Esophagus squamous epithelium (tissue), 5 donors: ENCODE data around the gene NPIPA1. TPM values are rescaled to one million over a fixed set of nuclear protein-coding genes. Genes with fewer than 3 reads are reported as not detected.
"Not testable (repeated sequence)": the region's sequence is repeated elsewhere in the genome, so short reads cannot be mapped to it uniquely, and the experiment has no call there.

ENCODE experiments used
- DNase-seq: peaks from one replicate; lab custom pipeline; 2025; lab: John Stamatoyannopoulos, UW
- H3K27ac ChIP-seq, 4 donors: fragments of 200-600 bp; sonication (generic); one replicate each; pipeline ENCODE4 v1.5.1; 2016 to 2019; ENCODE audit warnings: mild to moderate bottlenecking in 1 of 4
- H3K27me3 ChIP-seq, 4 donors: fragments of 200-600 bp; sonication (generic); 1 replicate in 3 of 4; 2 replicates in 1 of 4; pipeline versions ENCODE4 v1.5.1 to v1.6.0; 2017 to 2021; ENCODE audit warnings: antibody characterized with exemption in 1 of 4
- H3K36me3 ChIP-seq, 3 donors: fragments of 200-600 bp; sonication (generic); one replicate each; pipeline ENCODE4 v1.5.1; 2016 to 2019
- H3K4me1 ChIP-seq, 3 donors: fragments of 200-600 bp; sonication (generic); one replicate each; pipeline ENCODE4 v1.5.1; 2017 to 2019
- H3K4me3 ChIP-seq, 4 donors: fragments of 200-600 bp; sonication (generic); 1 replicate in 3 of 4; 2 replicates in 1 of 4; pipeline ENCODE4 v1.5.1; 2016 to 2019; ENCODE audit warnings: mild to moderate bottlenecking in 2 of 4, moderate library complexity in 1 of 4
- H3K9me3 ChIP-seq, 3 donors: fragments of 200-600 bp; sonication (generic); one replicate each; pipeline ENCODE4 v1.5.1; 2016 to 2019
- POLR2A ChIP-seq, 4 donors: fragments of 450-650 bp; IDR thresholded peaks; one replicate each; pipeline ENCODE4 v1.6.1; 2017; ENCODE audit warnings: antibody characterized with exemption in 4 of 4, mild to moderate bottlenecking in 4 of 4, moderate library complexity in 3 of 4
- WGBS, 2 donors: methylation state at CpG; one replicate each; pipeline ENCODE4 v1.1.5; 2018; 5-methylcytosine and 5-hydroxymethylcytosine counted together
- intact Hi-C: fragments of 100-400 bp; cut with DNase I; formaldehyde crosslinking; loops from one replicate; pipeline ENCODE4 v1.15.0; 2022
- total RNA-seq, 4 donors: library from RNA; depleted of rRNA; stranded (reverse); fragments of >200 nt; gene quantifications; one replicate each; pipeline ENCODE4 v1.1.0, GENCODE V29; 2016
- TF ChIP-seq, protein P1 (sequence below), 6 experiments: fragments of 450-650 bp in 4 of 6; fragments of 200-600 bp in 2 of 6; sonication (generic) in 2 of 6; IDR thresholded peaks; one replicate each; pipeline ENCODE4 v1.5.1; 2016 to 2019; ENCODE audit warnings: antibody characterized with exemption in 6 of 6, mild to moderate bottlenecking in 4 of 6, moderate library complexity in 4 of 6
- donor health status: DM: yes; HTN: yes; CAD: no.

NPIPA1 gene
- total RNA-seq, 4 donors from 2014 or later, result 14.5 to 88.7 (median 32.2) TPM

DNA sequence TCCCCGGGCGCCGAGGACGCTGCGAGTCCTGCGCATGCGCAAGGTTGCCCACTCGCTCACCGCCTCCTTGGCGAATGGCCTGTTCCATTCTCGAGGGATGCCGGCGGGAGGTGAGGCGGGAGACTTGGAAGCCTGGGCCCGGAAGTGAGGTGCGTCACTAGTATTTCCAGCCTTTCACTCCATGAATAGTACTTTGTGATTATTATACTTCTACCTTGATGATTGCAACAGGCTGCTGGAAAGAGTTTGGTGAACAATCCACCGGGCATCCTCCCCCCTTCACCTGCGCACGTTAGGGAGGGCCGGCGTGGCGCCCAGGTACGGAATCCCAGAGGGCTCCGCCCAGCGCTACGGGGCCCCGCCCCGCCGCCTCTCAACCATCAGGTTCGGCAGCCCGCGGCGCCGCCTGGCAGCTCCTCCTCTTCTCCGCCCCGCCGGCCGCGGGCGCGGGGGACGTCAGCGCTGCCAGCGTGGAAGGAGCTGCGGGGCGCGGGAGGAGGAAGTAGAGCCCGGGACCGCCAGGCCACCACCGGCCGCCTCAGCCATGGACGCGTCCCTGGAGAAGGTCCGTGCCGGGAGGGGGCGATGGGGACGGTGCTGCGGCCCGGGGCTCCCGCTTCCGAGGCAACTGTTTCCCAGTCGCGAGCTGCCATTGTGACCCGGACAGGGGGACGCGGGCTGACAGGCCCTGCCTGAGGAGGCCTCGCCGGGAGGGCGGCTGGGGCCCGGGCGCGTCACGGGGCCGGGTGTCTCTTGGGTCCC lies 37.6 kb downstream of the NPIPA1 start, which contains the start of gene PDXDC1:
PDXDC1 (plus strand) TSS at position 371 of the 762 bp plus-strand sequence; CDS start at position 545, 174 bp downstream.
- H3K27ac ChIP-seq, result peak within 1 kb of the TSS; percentile 88 to 94 (median 92)
- H3K4me1 ChIP-seq, result peaks cover 2 to 50% (median 9%) of the 10 kb centered on the region in 3 donors
- DNase-seq, result peak; percentile 78
- H3K4me3 ChIP-seq, result peak within 1 kb of the TSS; percentile 57 to 73 (median 68)
- H3K9me3 ChIP-seq, H3K36me3 ChIP-seq, intact Hi-C loops, H3K27me3 ChIP-seq: not testable (repeated sequence)
- TF ChIP-seq POLR2A (IDR thresholded peaks at IDR 0.05), result peak in 3 of 4 donors; percentile 41 to 97 (median 86)
- TF ChIP-seq, protein P1, sequence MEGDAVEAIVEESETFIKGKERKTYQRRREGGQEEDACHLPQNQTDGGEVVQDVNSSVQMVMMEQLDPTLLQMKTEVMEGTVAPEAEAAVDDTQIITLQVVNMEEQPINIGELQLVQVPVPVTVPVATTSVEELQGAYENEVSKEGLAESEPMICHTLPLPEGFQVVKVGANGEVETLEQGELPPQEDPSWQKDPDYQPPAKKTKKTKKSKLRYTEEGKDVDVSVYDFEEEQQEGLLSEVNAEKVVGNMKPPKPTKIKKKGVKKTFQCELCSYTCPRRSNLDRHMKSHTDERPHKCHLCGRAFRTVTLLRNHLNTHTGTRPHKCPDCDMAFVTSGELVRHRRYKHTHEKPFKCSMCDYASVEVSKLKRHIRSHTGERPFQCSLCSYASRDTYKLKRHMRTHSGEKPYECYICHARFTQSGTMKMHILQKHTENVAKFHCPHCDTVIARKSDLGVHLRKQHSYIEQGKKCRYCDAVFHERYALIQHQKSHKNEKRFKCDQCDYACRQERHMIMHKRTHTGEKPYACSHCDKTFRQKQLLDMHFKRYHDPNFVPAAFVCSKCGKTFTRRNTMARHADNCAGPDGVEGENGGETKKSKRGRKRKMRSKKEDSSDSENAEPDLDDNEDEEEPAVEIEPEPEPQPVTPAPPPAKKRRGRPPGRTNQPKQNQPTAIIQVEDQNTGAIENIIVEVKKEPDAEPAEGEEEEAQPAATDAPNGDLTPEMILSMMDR (IDR thresholded peaks at IDR 0.05), result peak in 2 of 6 experiments; percentile 9 to 22
- 0 to 1% methylated on average over 16 to 25 of the region's 74 CpGs for WGBS, 2 donors

DNA sequence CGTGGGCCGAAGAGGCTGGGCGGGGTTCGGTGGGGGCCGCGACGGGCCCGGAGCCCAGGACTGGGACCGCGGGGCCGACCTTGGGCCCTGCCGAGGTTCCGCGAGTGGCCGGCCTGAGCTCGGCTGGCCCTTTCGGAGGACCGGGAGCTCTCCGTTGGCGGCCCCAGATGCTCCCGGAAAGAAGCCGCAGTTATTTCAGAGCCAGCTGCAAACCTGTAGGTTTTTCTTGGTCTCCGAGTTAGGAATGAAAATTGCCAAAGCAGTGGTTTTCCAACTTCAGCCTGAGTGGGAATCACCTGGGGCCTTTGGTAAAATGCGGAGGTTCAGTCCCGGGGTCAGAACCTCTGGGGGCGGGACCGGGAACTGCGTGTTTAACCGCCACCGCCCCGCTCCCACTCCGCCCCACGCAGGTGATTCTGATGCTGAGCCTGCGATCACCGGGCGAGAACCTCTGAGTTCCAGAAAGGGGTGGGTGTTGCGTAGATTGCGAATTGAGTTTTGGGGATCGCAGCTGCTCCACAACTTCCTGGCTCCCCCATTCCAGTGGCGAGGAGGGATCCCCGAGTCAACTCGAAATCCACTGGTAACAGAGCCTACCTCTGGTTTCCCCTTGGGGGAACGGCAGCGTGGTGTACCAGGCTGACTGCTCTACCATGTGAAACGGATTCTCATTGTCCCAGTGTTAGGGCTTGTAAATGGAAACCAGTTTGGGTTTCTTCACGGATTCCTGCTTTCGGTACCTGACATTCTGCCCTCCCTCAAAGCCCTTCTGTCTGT lies 38.4 kb downstream of the NPIPA1 start:
- peak overlapping the region; percentile 57 to 73 (median 68) for H3K4me3 ChIP-seq

DNA sequence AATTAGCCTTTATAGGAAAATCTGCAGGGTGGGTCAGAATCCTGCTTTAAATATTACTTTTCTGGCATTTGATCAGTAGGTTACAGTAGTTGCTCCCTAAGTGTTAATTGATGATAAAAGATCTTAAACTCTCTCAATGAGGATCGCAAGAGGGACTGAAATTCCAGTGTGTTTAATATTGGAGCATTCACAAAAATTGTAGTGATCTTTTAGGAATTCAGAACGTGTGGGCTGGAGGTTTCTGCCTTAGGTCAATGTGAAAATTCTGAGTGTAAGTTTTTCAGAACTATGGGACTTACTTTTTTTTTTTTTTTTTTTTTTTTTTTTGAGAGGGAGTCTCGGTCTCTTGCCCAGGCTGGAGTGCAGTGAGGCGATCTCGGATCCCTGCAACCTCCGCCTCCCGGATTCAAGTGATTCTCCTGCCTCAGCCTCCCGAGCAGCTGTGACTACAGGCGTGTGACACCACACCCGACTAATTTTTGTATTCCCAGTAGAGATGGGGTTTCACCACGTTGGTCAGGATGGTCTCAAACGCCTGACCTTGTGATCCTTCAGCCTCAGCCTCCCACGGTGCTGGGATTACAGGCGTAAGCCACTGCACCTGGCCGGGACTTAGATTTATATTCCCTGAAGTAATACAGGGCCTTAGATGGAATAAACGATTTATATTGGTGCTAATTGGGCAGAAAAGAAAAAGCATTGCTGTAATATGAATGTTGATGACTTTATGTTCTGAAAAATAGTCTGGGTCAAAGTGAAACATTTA lies 39.9 kb downstream of the NPIPA1 start:
- H3K9me3 ChIP-seq, intact Hi-C loops, H3K4me3 ChIP-seq, DNase-seq, H3K27me3 ChIP-seq, H3K36me3 ChIP-seq, H3K27ac ChIP-seq: not testable (repeated sequence)
- peaks cover 3 to 60% (median 13%) of the 10 kb centered on the region in 3 donors for H3K4me1 ChIP-seq
- 57 to 81% methylated on average over 10 to 13 of the region's 16 CpGs for WGBS, 2 donors

More for the DNA sequence above, 38.4 kb downstream of the NPIPA1 start:
- TF ChIP-seq, protein P1 (IDR thresholded peaks at IDR 0.05), result peak in 2 of 6 experiments; percentile 29 to 36
- DNase-seq, H3K27me3 ChIP-seq, H3K9me3 ChIP-seq, intact Hi-C loops, H3K36me3 ChIP-seq: not testable (repeated sequence)
- Histone ChIP-seq H3K27ac (peak overlapping the region; percentile 88 to 94 (median 92)), H3K4me1 (peaks cover 2 to 51% (median 12%) of the 10 kb centered on the region in 3 donors)
- WGBS, 2 donors, result 1 to 10% methylated on average over 2 to 23 of the region's 47 CpGs

DNA sequence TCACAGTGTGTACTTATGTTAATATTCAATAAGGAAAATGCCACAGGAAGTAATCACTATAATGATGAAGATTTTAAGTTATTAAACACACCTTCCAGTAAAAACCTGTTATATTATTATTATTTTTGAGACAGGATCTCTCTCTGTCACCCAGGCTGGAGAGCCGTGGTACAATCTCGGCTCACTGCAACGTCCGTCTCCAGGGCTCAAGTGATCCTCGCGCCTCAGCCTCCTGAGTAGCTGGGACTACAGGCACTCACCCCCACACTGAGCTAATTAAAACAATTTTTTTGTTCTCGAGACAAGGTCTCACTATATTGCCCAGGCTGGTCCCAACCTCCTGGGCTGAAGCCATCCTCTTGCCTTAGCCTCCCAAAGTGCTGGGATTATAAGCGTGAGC lies 41.0 kb downstream of the NPIPA1 start:
- peaks cover 6 to 71% (median 16%) of the 10 kb centered on the region in 3 donors for H3K4me1 ChIP-seq
- H3K4me3 ChIP-seq, H3K27ac ChIP-seq, DNase-seq, H3K27me3 ChIP-seq, H3K9me3 ChIP-seq, intact Hi-C loops, H3K36me3 ChIP-seq: not testable (repeated sequence)
- 96% methylated on average over 8 of the region's 8 CpGs for WGBS, 2 donors

DNA sequence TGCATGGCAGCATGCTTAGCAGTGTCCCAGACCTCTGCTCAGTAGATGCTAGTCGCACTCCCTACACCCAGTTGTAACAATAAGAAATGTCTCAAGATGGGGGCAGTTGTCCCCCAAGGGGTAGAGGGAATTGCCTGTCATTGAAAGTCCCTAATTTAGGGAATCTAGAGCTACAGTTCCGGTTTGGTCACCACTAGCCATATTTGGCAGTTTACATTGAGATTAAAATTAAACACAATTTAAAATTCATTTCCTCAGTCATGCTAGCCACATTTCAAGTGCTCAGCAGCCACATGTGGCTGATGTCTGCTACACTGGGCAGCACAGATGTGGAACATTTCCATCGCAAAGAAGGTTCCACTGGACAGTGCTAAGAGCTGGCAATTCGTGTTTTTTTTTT lies 41.7 kb downstream of the NPIPA1 start:
- H3K9me3 ChIP-seq, H3K4me3 ChIP-seq, DNase-seq, H3K36me3 ChIP-seq, intact Hi-C loops, H3K27me3 ChIP-seq: not testable (repeated sequence)
- WGBS, 2 donors, result 72 to 80% methylated on average over 3 to 4 of the region's 4 CpGs
- peak overlapping the region in 1 of 4 donors; percentile 1 for H3K27ac ChIP-seq
- peaks cover 6 to 69% (median 14%) of the 10 kb centered on the region in 3 donors for H3K4me1 ChIP-seq

DNA sequence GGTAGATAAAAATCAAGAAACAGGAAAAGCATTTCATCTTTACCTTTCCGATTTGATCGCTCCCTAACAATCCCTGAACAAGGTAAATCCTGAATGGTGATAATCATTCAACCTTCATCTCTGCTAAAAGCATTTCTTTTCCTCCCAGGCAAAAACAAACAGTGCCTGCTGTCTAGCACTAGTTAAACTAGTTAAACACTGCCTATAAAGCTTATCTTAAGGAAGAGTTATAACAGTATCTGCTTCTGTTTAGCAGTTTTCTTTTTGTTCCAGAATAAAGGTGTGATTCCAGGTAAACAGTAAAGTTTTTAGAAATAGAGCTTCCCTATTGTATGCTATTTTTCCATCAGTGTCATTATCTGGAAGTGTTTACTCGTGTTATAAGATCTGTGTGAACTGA lies 44.0 kb downstream of the NPIPA1 start:
- peaks cover 3 to 55% (median 8%) of the 10 kb centered on the region in 3 donors for H3K4me1 ChIP-seq
- H3K9me3 ChIP-seq, DNase-seq, H3K27me3 ChIP-seq, H3K4me3 ChIP-seq, intact Hi-C loops: not testable (repeated sequence)
- H3K36me3 ChIP-seq, result peaks cover 0 to 22% (median 0%) of the 10 kb centered on the region in 3 donors
- peak overlapping the region in 1 of 4 donors; percentile 72 for H3K27ac ChIP-seq
- 72 to 80% methylated on average over 3 of the region's 3 CpGs for WGBS, 2 donors

DNA sequence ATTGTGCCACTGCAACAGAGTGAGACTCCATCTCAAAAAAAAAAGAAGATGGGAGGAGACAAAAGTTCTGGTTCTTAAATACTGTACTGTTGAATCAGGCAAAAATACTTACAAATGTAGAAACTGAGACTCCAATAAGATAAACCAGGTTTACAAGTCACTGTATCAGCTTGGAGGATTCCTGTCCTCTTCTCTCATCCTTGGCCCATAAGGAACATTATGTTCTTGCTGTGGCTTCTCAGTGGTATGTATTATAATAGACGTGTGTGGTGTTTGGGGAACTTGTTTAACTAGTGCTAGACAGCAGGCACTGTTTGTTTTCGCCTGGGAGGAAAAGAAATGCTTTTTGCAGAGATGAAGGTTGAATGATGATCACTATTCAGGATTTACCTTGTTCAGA lies 45.3 kb downstream of the NPIPA1 start:
- H3K4me3 ChIP-seq, DNase-seq, intact Hi-C loops, H3K9me3 ChIP-seq, H3K27me3 ChIP-seq: not testable (repeated sequence)
- WGBS, 2 donors, result 38% methylated on average over 1 of the region's 2 CpGs; no CpG with 5 or more reads in 1 of the 2 donors
- Histone ChIP-seq H3K4me1 (peaks cover 3 to 42% (median 7%) of the 10 kb centered on the region in 3 donors), H3K36me3 (peaks cover 0 to 31% (median 0%) of the 10 kb centered on the region in 3 donors), H3K27ac (peak overlapping the region; percentile 5 to 72 (median 62))

DNA sequence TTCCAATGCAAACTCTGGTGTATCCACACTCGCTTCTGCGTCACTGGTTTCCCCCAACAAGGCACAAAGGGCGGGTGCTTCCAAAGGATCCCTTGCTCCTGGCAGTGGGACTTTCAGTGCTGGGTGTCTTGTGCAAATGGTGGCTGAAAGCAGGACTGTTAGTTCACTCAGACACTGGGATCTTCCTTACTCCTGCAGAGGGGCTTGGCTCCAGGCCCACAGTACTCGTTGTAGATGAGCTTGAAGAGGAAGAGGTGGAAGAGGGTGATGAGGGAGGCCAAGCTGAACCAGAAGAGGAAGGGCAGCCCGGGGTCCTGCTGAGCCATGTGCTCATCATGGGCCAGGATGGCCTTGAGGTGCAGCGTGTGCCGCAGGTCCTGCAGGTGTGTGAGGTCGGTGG lies 50.8 kb downstream of the NPIPA1 start:
- 83 to 84% methylated on average over 8 of the region's 8 CpGs for WGBS, 2 donors
- DNase-seq, H3K27ac ChIP-seq, H3K9me3 ChIP-seq, H3K27me3 ChIP-seq, intact Hi-C loops, H3K4me3 ChIP-seq, H3K4me1 ChIP-seq: not testable (repeated sequence)
- peaks cover 0 to 59% (median 0%) of the 10 kb centered on the region in 3 donors for H3K36me3 ChIP-seq

DNA sequence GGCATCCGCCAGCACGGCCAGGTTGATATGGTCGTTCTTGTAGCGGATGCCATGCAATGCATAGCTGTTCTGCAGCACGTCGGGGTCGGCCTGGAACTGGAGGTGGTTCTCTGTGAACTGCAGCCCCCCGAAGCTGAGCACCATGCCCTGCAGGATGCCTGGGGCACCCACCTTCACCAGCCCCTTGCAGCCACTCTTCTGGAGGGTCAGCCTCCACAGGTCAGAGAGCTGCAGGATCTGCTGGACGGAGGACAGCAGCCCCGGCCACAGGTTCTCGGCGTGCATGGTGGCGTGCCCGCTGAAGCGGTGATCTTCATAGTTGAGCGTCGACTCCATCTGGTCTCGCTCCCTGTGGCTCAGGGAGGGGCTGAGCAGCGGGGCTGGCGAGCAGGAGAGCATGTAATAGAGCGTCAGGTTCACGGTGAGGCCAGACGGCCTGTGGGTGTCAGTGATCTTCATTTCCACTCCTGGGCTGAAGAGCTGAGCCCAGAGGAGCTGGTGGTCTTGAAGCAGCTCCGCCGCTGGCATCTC lies 51.5 kb downstream of the NPIPA1 start:
- DNase-seq, H3K9me3 ChIP-seq, H3K27ac ChIP-seq, H3K4me3 ChIP-seq, intact Hi-C loops, H3K27me3 ChIP-seq, H3K4me1 ChIP-seq: not testable (repeated sequence)
- 95 to 97% methylated on average over 17 to 20 of the region's 25 CpGs for WGBS, 2 donors
- H3K36me3 ChIP-seq, result peaks cover 0 to 59% (median 0%) of the 10 kb centered on the region in 3 donors
